GM18519 (cell line): Measurements from ENCODE around the gene STX5.
"Not testable (repeated sequence)": the region's sequence is repeated elsewhere in the genome, so short reads cannot be mapped to it uniquely, and the experiment has no call there.

Experiments used
- ATAC-seq: cut with Tn5 transposase; IDR thresholded peaks from one replicate; pipeline ENCODE4 v1.9.1; 2021; ENCODE audit warnings: mild to moderate bottlenecking, moderate library complexity; ENCODE audit not compliant: unreplicated experiment, low FRiP score

The STX5 gene

GRCh38 chr11:62788991-62789390 is 42.9 kb downstream of the STX5 start:
- no peak for ATAC-seq

DNA sequence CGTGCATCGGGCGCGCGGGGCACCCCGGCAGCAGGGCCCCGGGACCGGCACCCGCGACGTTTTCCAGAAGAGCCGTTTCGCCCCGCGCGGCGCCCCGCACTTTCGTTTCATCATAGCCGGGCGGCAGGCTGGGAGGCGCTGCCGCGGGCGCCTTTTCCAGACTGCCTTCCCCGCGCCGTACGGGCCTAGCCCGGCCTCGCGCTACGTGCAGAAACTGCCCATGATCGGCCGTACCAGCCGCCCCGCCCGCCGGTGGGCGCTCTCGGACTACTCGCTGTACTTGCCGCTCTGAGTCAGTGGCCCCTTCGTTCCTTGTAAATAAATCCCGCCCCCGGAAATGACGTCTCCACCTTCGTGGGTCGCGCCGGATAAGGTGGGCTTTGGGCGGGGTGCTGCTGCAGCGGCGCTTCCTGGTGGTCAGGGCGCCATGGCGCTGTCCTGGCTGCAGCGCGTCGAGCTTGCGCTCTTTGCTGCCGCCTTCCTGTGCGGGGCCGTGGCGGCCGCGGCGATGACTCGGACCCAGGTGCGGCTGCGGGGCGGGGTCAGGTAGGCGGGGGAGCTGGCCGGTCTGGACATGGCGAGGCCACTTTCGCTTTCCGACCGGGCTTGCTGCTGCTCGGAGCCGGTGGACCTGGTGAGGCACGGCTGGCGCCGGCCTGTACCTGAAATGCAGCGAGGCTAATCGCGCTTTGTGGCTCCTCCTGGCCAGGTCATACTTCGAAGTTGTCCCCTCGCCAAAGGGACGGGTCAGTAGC is 44.7 kb downstream of the STX5 start, which contains the start of gene TMEM179B:
TMEM179B (plus strand) TSS at position 398 of the 755 bp plus-strand sequence; CDS start at position 428, 30 bp downstream.
- ATAC-seq = peak; percentile 39

DNA sequence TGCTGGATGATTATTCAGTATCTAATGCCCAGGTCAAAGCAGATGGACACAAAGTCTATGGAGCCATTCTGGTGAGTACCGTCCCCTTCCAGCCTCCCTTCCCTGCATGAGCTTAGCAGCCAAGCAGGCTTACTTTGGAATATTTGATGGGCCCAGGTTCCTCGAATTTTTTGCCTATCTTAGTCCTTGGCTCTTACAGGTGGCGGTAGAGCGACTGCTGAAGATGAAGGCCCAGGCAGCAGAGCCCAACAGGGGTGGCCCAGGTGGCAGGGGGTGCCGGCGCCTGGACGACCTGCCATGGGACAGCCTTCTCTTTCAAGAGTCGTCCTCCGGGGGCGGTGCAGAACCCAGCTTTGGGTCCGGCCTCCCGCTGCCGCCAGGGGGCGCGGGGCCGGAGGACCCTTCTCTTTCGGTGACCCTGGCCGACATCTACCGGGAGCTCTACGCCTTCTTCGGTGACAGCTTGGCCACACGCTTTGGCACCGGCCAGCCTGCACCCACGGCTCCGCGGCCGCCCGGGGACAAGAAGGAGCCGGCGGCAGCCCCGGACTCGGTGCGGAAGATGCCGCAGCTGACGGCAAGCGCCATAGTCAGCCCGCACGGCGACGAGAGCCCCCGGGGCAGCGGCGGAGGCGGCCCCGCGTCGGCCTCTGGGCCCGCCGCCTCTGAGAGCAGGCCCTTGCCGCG is 45.4 kb downstream of the STX5 start:
- peak; percentile 31 for ATAC-seq

DNA sequence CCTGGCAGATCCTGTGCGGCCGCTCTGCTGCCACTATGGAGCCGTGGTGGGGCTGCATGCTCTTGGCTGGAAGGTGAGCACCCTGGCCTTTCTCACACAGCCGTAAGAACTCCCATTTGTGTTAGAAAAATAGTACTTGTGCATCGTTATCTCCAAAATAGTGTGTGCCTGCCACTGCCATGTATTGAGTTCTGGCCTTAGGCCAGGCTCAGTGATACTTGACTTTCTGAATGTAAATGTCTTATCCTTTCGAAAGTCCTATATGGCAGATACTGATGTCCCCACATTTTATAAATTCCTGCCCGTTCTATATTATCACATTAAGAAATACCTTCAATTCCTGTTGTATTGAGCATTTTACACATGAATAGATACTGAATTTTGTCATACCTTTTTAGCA is 49.1 kb downstream of the STX5 start:
- ATAC-seq = no peak

- no peak for ATAC-seq
Measured at GRCh38 chr11:62778441-62778840, 53.4 kb downstream of the STX5 start.

- no peak for ATAC-seq
Measured at GRCh38 chr11:62777389-62777788, 54.5 kb downstream of the STX5 start.

DNA sequence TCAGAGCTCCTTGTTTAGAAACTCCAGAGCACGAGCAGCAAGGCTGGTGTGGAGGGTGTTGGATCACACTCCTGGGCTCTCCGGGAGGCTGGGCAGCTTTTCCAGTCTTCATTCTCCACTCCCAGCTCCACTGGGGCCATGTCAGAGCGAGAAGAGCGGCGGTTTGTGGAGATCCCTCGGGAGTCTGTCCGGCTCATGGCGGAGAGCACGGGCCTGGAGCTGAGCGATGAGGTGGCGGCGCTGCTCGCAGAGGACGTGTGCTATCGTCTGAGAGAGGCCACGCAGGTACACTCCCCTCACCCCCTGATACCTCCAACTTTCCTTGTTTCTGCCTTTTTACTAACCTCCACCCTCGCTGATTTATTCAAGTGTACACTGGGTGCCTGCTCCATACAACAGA is 56.2 kb downstream of the STX5 start:
- no peak for ATAC-seq

DNA sequence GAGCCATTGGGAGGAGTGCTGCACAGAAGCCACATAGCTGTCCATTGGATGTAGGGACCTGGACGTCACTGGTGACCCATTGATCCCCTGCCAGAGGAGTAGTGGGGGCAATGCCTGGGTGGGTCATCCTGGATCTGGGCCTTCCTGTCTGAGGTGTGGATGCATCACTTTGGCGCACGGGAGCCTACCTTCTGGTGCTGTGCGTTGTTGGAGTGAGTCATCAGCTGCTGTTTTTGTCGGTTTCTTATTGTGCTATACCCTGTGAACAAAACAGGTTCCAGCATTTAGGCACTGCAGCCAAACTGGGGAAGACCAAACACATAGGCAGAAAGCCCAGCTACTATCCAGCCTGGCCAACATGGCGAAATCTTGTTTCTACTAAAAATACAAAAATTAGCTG is 57.4 kb downstream of the STX5 start:
- no peak for ATAC-seq

DNA sequence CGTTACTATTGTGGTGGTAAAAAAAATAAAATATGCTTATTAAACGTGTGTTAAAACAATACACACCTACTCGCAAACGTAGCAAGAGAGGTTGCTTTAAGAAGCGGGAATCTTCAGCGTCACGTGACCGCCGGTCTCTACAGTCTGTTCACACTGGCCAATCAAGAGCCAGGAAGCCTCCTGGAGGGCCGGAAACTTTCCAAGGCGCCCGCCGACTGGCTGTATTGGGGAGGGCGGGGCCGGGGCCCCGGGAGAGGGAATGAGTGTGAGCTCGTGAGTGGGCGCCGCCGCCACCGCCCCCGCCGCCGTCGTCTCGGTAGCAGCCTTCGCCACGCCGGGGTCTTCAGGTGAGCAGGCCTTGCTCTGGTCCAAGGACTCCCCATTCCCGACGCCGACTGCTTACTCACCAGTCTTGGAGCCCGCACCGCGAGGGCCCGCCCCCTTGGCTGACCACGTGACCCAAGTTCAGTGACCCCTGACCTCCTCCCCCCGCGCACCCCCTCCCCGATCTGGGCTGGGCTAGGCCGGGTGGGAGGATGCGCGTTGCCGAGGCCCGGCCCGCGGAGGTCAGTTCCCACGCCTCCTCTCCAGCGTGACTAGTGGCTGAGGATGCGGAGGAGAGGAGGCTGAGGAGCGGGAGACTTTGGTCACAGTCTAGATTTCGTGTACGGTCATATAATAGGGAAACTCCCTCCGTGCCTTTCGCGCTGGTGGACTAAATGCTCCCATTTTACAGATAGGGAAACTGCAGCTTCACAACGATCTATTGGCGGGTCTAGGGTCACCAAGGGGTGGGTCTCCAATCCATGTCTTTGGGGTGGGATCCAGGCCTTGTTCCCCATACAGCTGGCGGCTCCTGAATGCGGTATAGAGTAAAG is 60.5 kb downstream of the STX5 start, which contains the start of gene TAF6L:
TAF6L (plus strand) TSS at position 253 of the 878 bp plus-strand sequence. CDS start 4,388 bp downstream, outside the sequence.
- peak; percentile 57 for ATAC-seq

- no peak for ATAC-seq
Measured at GRCh38 chr11:62770778-62771143, 61.1 kb downstream of the STX5 start.

DNA sequence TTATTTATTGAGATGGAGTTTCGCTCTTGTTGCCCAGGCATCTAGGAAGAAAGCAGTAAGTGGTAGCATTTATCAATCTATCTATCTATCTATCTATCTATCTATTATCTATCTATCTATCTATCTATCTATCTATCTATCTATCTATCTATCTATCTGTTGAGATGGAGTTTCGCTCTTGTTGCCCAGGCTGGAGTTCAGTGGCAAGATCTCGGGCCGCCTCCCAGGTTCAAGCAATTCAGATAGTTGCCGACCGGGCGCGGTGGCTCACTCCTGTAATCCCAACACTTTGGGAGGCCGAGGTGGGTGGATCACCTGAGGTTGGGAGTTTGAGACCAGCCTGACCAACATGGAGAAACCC is 71.0 kb downstream of the STX5 start:
- not testable (repeated sequence) for ATAC-seq

DNA sequence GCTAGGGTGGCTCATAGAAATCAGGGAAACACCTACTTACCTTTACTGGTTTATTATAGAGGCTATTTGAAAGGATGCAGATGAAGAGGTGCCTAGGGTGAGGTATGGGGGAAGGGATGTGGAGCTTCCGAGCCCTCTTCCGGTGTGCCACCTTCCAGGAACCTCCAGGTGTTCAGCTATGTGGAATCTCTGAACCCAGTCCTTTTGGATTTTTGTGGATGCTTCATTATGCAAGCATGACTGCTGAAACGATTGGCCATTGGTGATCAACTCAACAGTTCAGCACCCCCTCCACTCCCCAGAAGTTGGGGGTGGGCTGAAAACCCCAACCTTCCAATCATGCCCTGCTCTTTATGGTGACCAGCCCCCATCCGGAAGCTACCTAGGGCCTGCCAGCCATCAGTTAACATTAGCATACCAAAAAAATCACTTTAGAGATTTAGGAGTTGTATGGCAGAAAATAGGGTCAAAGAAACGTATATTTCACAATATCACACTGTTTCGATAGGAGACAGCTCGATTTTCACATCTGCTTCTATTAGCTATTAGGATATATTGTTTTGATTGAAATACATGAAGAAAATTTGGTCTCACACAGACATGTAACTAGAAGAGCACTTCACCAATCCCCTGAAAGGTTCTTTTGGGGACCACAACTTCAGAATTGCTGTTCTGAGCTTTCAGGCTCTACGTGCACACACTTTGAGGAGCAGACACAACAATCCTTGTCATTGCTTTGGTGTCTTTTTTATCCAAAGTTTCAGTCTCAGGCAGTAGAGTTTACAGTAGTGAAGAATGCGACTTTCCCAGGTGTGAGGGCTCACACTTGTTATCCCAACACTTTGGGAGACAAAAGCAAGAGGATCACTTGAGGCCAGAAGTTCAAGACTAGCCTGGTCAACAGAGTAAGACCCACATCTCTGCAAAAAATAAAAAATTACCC is 73.7 kb downstream of the STX5 start:
- ATAC-seq = no peak
